ENCODE results near the gene TBCB.

The TBCB gene

DNA sequence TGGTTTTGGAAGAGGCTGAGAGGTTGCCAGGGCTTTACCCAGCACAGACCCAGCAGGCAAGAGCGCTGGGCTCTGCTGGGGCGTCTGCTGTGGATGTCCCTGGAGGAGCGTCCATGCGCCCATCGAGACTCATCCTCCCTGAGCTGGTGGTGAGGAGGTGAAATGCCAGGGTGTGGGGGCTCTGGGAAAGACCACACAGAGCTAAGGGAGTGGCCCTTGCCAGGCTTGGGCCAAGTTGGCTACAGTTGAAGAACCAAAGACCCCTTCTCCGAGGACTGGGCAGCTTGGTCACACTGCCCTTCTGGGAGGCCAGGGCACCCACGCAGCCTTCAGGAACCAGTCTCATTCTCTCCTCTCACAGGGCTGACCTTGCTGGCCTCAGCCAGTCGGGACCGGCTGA lies 28.9 kb upstream of the TBCB start:
- Histone ChIP-seq H3K27ac (ENCODE audit: low read depth, low read length) (no peak overlapping the region), H3K4me3 (ENCODE audit: low read depth, low read length) (no peak overlapping the region), H3K36me3 (ENCODE audit: control insufficient read depth, insufficient read depth, low read length) (peaks cover 91% of the 10 kb centered on the region), H3K4me1 (ENCODE audit: control insufficient read depth, insufficient read depth, low read length) (no peaks in the 10 kb centered on the region), H3K27me3 (ENCODE audit: control insufficient read depth, insufficient read depth, low read length) (no peaks in the 10 kb centered on the region), H3K9me3 (ENCODE audit: control insufficient read depth, insufficient read depth, low read length) (no peaks in the 10 kb centered on the region), H3K9ac (ENCODE audit: low read depth, low read length) (no peak overlapping the region)

DNA sequence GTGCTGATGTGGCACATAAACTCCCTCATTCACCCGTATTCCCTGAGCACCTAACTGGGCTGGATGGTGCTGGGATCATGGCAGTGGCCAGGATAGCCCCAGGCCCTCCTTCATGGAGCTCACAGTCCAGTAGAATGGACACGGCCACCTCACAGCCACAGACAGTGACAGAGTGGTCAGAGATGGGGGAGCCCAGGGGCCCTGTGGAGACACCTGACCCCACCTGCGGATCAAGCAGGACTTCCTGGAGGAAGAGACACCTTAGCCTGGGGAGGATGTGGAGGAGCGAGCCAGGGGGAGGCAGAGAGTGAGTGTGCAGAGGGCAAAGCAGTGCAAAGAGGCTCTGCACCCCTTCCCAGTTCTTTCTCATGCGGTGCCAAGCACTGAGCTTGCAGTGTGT lies 25.4 kb upstream of the TBCB start:
- H3K9ac ChIP-seq (ENCODE audit: low read depth, low read length) = no peak overlapping the region
- no peaks in the 10 kb centered on the region for H3K9me3 ChIP-seq (ENCODE audit: control insufficient read depth, insufficient read depth, low read length)
- no peaks in the 10 kb centered on the region for H3K27me3 ChIP-seq (ENCODE audit: control insufficient read depth, insufficient read depth, low read length)
- no peak overlapping the region for H3K4me3 ChIP-seq (ENCODE audit: low read depth, low read length)
- no peak overlapping the region for H3K27ac ChIP-seq (ENCODE audit: low read depth, low read length)
- H3K4me1 ChIP-seq (ENCODE audit: control insufficient read depth, insufficient read depth, low read length) = no peaks in the 10 kb centered on the region
- peaks cover 87% of the 10 kb centered on the region for H3K36me3 ChIP-seq (ENCODE audit: control insufficient read depth, insufficient read depth, low read length)

GRCh38 chr19:36090910-36091695 lies 24.2 kb upstream of the TBCB start:
- Histone ChIP-seq H3K27me3 (ENCODE audit: control insufficient read depth, insufficient read depth, low read length) (no peaks in the 10 kb centered on the region), H3K4me1 (ENCODE audit: control insufficient read depth, insufficient read depth, low read length) (no peaks in the 10 kb centered on the region), H3K27ac (ENCODE audit: low read depth, low read length) (no peak overlapping the region), H3K4me3 (ENCODE audit: low read depth, low read length) (no peak overlapping the region), H3K36me3 (ENCODE audit: control insufficient read depth, insufficient read depth, low read length) (peaks cover 89% of the 10 kb centered on the region), H3K9me3 (ENCODE audit: control insufficient read depth, insufficient read depth, low read length) (no peaks in the 10 kb centered on the region), H3K9ac (ENCODE audit: low read depth, low read length) (no peak overlapping the region)

DNA sequence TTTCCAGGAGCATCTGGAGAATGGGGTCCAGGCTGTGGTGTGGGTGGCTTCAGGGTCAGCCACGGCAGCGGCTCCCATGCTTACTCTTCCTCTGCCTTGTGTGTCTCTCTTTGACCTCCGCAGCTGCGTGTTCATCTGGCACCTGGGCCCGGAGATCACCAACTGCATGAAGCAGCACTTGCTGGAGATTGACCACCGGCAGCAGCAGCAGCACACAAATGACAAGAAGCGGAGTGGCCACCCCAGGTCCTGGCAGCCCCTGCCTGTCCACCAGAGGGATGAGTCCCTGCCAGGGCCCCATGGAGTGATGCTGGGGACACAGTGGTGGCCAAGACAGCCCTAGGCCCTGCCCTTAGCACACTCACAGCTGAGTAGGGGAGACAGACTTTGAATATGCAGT lies 22.7 kb upstream of the TBCB start:
- no peaks in the 10 kb centered on the region for H3K27me3 ChIP-seq (ENCODE audit: control insufficient read depth, insufficient read depth, low read length)
- no peak overlapping the region for H3K27ac ChIP-seq (ENCODE audit: low read depth, low read length)
- H3K4me3 ChIP-seq (ENCODE audit: low read depth, low read length) = no peak overlapping the region
- H3K9me3 ChIP-seq (ENCODE audit: control insufficient read depth, insufficient read depth, low read length) = no peaks in the 10 kb centered on the region
- no peaks in the 10 kb centered on the region for H3K4me1 ChIP-seq (ENCODE audit: control insufficient read depth, insufficient read depth, low read length)
- H3K9ac ChIP-seq (ENCODE audit: low read depth, low read length) = no peak overlapping the region
- H3K36me3 ChIP-seq (ENCODE audit: control insufficient read depth, insufficient read depth, low read length) = peaks cover 90% of the 10 kb centered on the region

GRCh38 chr19:36093146-36093662 lies 22.1 kb upstream of the TBCB start:
- Histone ChIP-seq H3K27ac (ENCODE audit: low read depth, low read length) (no peak overlapping the region), H3K9ac (ENCODE audit: low read depth, low read length) (no peak overlapping the region), H3K36me3 (ENCODE audit: control insufficient read depth, insufficient read depth, low read length) (peaks cover 88% of the 10 kb centered on the region), H3K27me3 (ENCODE audit: control insufficient read depth, insufficient read depth, low read length) (no peaks in the 10 kb centered on the region), H3K9me3 (ENCODE audit: control insufficient read depth, insufficient read depth, low read length) (no peaks in the 10 kb centered on the region), H3K4me1 (ENCODE audit: control insufficient read depth, insufficient read depth, low read length) (no peaks in the 10 kb centered on the region), H3K4me3 (ENCODE audit: low read depth, low read length) (no peak overlapping the region)

DNA sequence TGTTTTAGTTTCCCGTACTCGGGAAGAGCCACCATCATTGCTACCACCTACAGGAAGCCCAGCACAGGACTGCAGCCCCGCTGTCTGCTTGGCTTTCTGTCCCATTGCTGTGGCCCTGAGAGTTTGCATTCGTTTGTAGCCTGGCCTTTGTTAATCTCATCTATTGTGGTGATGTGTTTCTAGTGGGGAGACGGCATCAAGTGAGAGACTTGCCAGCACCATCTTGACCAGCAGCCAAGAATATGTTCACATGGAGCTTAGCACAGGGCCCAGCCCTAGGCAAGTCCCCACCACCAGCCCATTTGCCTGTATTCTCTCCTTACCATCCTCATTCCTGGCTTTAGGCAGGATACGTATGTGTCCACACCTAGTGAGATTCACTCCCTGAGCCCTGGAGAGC lies 21.6 kb upstream of the TBCB start:
- Histone ChIP-seq H3K27me3 (ENCODE audit: control insufficient read depth, insufficient read depth, low read length) (no peaks in the 10 kb centered on the region), H3K4me3 (ENCODE audit: low read depth, low read length) (no peak overlapping the region), H3K4me1 (ENCODE audit: control insufficient read depth, insufficient read depth, low read length) (no peaks in the 10 kb centered on the region), H3K9me3 (ENCODE audit: control insufficient read depth, insufficient read depth, low read length) (no peaks in the 10 kb centered on the region), H3K36me3 (ENCODE audit: control insufficient read depth, insufficient read depth, low read length) (peaks cover 87% of the 10 kb centered on the region), H3K27ac (ENCODE audit: low read depth, low read length) (no peak overlapping the region), H3K9ac (ENCODE audit: low read depth, low read length) (no peak overlapping the region)

- Histone ChIP-seq H3K4me1 (ENCODE audit: control insufficient read depth, insufficient read depth, low read length) (no peaks in the 10 kb centered on the region), H3K27ac (ENCODE audit: low read depth, low read length) (no peak overlapping the region), H3K27me3 (ENCODE audit: control insufficient read depth, insufficient read depth, low read length) (no peaks in the 10 kb centered on the region), H3K4me3 (ENCODE audit: low read depth, low read length) (no peak overlapping the region), H3K9ac (ENCODE audit: low read depth, low read length) (no peak overlapping the region), H3K36me3 (ENCODE audit: control insufficient read depth, insufficient read depth, low read length) (peaks cover 86% of the 10 kb centered on the region), H3K9me3 (ENCODE audit: control insufficient read depth, insufficient read depth, low read length) (no peaks in the 10 kb centered on the region)
These were observed 18.2 kb upstream of the TBCB start for GRCh38 chr19:36097036-36097435.

DNA sequence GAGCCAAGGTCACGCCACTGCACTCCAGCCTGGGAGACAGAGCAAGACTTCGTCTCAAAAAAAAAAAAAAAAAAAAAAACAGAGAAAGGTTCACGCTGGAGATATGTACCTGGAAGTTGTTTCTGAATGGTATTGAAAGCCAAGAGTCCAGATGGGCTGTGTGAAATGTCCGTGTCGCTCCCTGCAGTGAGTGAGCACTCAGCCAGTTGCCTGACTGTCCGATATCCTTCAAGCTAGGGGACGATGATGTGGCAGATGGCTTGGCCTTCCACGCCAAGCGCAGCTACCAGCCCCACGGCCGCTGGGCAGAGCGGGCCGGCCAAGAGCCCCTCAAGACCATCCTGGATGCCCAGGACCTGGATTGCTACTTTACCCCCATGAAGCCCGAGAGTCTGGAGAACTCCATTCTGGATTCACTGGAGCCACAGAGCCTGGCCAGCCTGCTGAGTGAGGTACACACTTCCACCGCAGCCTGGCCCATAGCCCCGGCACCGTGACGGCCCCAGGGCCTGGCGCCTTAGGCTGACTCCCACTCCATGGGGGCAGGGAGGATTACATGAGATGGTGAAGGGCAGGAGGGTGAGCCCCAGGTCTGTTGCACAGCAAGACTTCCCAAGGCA lies 16.0 kb upstream of the TBCB start:
- H3K36me3 ChIP-seq (ENCODE audit: control insufficient read depth, insufficient read depth, low read length) = peaks cover 87% of the 10 kb centered on the region
- H3K9ac ChIP-seq (ENCODE audit: low read depth, low read length) = no peak overlapping the region
- no peaks in the 10 kb centered on the region for H3K4me1 ChIP-seq (ENCODE audit: control insufficient read depth, insufficient read depth, low read length)
- H3K27me3 ChIP-seq (ENCODE audit: control insufficient read depth, insufficient read depth, low read length) = no peaks in the 10 kb centered on the region
- no peak overlapping the region for H3K27ac ChIP-seq (ENCODE audit: low read depth, low read length)
- H3K9me3 ChIP-seq (ENCODE audit: control insufficient read depth, insufficient read depth, low read length) = no peaks in the 10 kb centered on the region
- H3K4me3 ChIP-seq (ENCODE audit: low read depth, low read length) = no peak overlapping the region

GRCh38 chr19:36100476-36100875 lies 14.8 kb upstream of the TBCB start:
- H3K4me3 ChIP-seq (ENCODE audit: low read depth, low read length) = no peak overlapping the region
- peaks cover 90% of the 10 kb centered on the region for H3K36me3 ChIP-seq (ENCODE audit: control insufficient read depth, insufficient read depth, low read length)
- no peaks in the 10 kb centered on the region for H3K4me1 ChIP-seq (ENCODE audit: control insufficient read depth, insufficient read depth, low read length)
- no peak overlapping the region for H3K9ac ChIP-seq (ENCODE audit: low read depth, low read length)
- no peak overlapping the region for H3K27ac ChIP-seq (ENCODE audit: low read depth, low read length)
- no peaks in the 10 kb centered on the region for H3K9me3 ChIP-seq (ENCODE audit: control insufficient read depth, insufficient read depth, low read length)
- no peaks in the 10 kb centered on the region for H3K27me3 ChIP-seq (ENCODE audit: control insufficient read depth, insufficient read depth, low read length)

DNA sequence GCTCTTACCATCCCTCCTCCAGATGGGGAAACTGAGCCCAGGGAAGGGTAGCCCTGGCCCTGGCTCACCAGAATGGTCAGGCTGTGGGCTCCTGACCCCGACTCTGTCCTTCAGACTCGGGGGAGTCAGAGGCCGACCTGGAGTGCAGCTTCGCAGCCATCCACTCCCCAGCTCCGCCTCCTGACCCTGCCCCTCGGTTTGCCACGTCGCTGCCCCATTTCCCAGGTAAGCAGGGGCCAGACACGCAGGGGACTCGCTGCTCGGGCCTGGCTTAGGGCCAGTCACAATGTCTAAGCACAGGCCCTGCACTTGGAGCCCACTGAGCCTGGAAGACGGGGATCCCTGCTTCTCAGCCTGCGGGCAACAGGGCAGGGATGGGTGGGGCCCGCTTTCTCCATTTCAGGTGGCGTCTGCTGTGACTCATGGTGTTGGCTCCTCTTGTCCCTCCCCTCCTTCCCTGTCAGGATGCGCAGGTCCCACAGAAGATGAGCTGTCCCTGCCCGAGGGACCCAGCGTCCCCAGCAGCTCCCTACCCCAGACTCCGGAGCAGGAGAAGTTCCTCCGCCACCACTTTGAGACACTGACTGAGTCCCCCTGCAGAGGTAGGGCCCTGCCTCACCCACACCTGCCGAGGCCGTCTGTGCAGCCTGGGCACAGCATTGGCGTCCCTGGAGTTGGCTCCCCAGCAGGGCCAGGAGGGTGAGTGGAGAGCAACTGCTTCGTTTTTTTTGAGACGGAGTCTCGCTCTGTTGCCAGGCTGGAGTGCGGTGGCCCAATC lies 13.5 kb upstream of the TBCB start:
- H3K36me3 ChIP-seq (ENCODE audit: control insufficient read depth, insufficient read depth, low read length) = peaks cover 81% of the 10 kb centered on the region
- H3K4me1 ChIP-seq (ENCODE audit: control insufficient read depth, insufficient read depth, low read length) = no peaks in the 10 kb centered on the region
- H3K4me3 ChIP-seq (ENCODE audit: low read depth, low read length) = no peak overlapping the region
- no peaks in the 10 kb centered on the region for H3K27me3 ChIP-seq (ENCODE audit: control insufficient read depth, insufficient read depth, low read length)
- no peak overlapping the region for H3K27ac ChIP-seq (ENCODE audit: low read depth, low read length)
- no peaks in the 10 kb centered on the region for H3K9me3 ChIP-seq (ENCODE audit: control insufficient read depth, insufficient read depth, low read length)
- H3K9ac ChIP-seq (ENCODE audit: low read depth, low read length) = no peak overlapping the region
